NT2/D1 (cell line): Measurements from ENCODE around the gene ZFHX3.

ENCODE experiments used
- DNase-seq: peaks from one replicate; pipeline ENCODE4 v3.0.0-alpha.2; 2011; ENCODE audit warnings: low read depth, low spot score
- H3K27me3 ChIP-seq: 2 replicates; pipeline ENCODE4 v1.6.0; 2011; ENCODE audit warnings: mild to moderate bottlenecking; ENCODE audit not compliant: insufficient read length, insufficient read depth
- H3K36me3 ChIP-seq: 2 replicates; pipeline ENCODE4 v1.6.1; 2011; ENCODE audit warnings: mild to moderate bottlenecking, low read length, mixed read lengths; ENCODE audit not compliant: insufficient read depth, insufficient read length
- H3K4me1 ChIP-seq: 2 replicates; pipeline ENCODE4 v1.5.1; 2011; ENCODE audit not compliant: insufficient read depth, insufficient read length
- H3K4me3 ChIP-seq: 2 replicates; pipeline ENCODE4 v1.5.1; 2011; ENCODE audit warnings: low read depth; ENCODE audit not compliant: insufficient read length
- H3K9ac ChIP-seq: 2 replicates; pipeline ENCODE4 v1.6.0; 2011; ENCODE audit warnings: low read depth; ENCODE audit not compliant: insufficient read length
- H3K9me3 ChIP-seq: 2 replicates; pipeline ENCODE4 v1.5.1; 2011; ENCODE audit warnings: mild to moderate bottlenecking, low read length; ENCODE audit not compliant: insufficient read depth
- SUZ12 ChIP-seq: IDR thresholded peaks from 2 replicates; pipeline ENCODE4 v1.6.1; 2011; ENCODE audit not compliant: insufficient read length, insufficient read depth; ENCODE audit errors: extremely low read depth
- YY1 ChIP-seq: IDR thresholded peaks from 2 replicates; pipeline ENCODE4 v1.6.1; 2011; ENCODE audit not compliant: insufficient read length, insufficient read depth
- ZNF274 ChIP-seq: IDR thresholded peaks from 2 replicates; pipeline ENCODE4 v1.6.1; 2011; ENCODE audit warnings: mild to moderate bottlenecking, low read depth, low read length

Gene ZFHX3

DNA sequence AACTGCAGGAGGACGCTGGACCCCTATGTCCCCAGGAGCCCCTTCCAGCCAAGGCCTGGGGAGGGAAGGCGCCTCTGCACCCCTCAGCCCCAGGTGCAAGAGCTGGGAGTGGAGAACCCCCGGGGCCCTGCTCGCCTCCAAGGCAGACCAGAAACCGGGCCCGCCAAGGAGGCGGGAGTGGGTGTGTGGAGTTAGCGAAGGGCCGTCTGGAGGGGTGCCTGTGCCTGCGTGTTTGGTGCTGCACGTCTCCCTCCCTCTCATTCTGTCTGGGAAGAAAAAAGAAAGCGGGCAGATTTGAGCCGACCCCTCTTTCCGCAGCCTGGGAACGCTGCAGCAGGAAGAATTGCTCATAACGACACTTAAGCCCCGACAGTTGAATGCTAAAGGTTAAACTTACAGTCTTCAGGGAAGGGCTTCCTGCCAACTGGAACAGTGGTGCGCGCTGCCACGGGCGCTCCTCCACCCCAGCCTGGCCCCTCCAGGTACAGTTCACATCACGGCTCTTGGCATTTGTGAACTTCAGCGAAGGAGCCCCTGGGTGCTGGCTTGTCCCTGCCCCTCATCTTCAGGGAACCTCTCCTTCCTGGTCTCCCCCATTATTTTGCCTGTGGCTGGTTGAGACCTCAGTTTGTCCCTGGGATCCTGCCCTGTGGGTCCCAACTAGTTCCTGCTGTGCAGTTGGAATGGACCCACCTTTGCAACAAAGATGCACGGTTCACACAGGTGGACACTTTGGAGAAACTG lies 19.2 kb upstream of the ZFHX3 start:
- DNase-seq = no peak
- TF ChIP-seq SUZ12 = peak; percentile 89
- TF ChIP-seq ZNF274 = no peak
- no peak for TF ChIP-seq YY1
- Histone ChIP-seq H3K4me3 (peak overlapping the region; percentile 19), H3K27me3 (peaks cover 90% of the 10 kb centered on the region), H3K36me3 (no peaks in the 10 kb centered on the region), H3K9me3 (no peaks in the 10 kb centered on the region), H3K9ac (peak overlapping the region; percentile 51), H3K4me1 (peaks cover 32% of the 10 kb centered on the region)

GRCh38 chr16:73066331-73066926 lies 18.5 kb upstream of the ZFHX3 start:
- Histone ChIP-seq H3K36me3 (no peaks in the 10 kb centered on the region), H3K27me3 (peaks cover 91% of the 10 kb centered on the region), H3K9ac (peak overlapping the region; percentile 51), H3K4me1 (peaks cover 29% of the 10 kb centered on the region), H3K4me3 (peak overlapping the region; percentile 27), H3K9me3 (no peaks in the 10 kb centered on the region)
- TF ChIP-seq SUZ12 (peak; percentile 95), YY1 (no peak)
- DNase-seq = no peak

DNA sequence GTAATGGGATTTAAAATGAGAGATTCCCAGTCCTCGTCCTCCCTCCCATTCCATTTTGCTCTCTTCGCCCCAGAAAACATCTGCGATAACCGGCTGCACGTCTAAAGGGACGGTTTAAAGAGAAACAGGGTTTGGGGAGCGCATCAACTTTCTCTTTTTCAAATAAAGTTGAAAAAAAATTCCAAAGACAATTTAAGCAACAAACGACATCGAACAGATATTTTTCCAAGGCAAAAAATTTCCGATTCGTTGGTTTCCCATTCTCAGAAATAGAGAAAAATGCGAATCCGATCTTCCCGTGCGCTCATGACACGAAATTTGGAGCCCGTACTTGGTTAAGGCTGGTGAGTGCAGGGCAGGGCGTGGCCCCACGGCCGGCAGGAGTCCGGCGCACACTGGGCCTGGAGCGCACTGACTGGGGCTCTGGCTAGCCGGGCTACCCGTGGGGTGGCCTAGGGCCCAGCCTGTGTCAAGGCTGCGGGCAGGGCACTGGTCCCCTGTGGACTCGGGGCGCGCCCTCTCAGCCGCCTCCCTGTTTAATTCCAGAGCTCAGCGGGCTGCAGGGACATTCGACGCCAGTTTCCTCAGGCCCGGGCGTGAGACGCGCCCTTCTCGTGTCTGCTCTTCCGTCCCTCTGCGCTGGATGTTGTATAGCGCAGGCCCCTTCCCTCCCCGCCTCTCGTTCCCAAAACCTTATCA lies 17.9 kb upstream of the ZFHX3 start:
- no peak for DNase-seq
- no peak for TF ChIP-seq YY1
- TF ChIP-seq ZNF274 = no peak
- no peak for TF ChIP-seq SUZ12
- Histone ChIP-seq H3K9ac (no peak overlapping the region), H3K36me3 (no peaks in the 10 kb centered on the region), H3K4me3 (peak overlapping the region; percentile 27), H3K9me3 (no peaks in the 10 kb centered on the region), H3K4me1 (peaks cover 27% of the 10 kb centered on the region), H3K27me3 (peaks cover 97% of the 10 kb centered on the region)

GRCh38 chr16:73064994-73065545 lies 17.1 kb upstream of the ZFHX3 start:
- TF ChIP-seq YY1 = no peak
- TF ChIP-seq ZNF274 = no peak
- no peaks in the 10 kb centered on the region for H3K9me3 ChIP-seq
- peaks cover 27% of the 10 kb centered on the region for H3K4me1 ChIP-seq
- DNase-seq = no peak
- peaks cover 100% of the 10 kb centered on the region for H3K27me3 ChIP-seq
- H3K9ac ChIP-seq = no peak overlapping the region
- H3K36me3 ChIP-seq = no peaks in the 10 kb centered on the region
- no peak overlapping the region for H3K4me3 ChIP-seq

GRCh38 chr16:73064212-73064993 lies 16.5 kb upstream of the ZFHX3 start:
- TF ChIP-seq YY1 (no peak), ZNF274 (no peak), SUZ12 (no peak)
- H3K9me3 ChIP-seq = no peaks in the 10 kb centered on the region
- no peak overlapping the region for H3K9ac ChIP-seq
- peaks cover 100% of the 10 kb centered on the region for H3K27me3 ChIP-seq
- no peak overlapping the region for H3K4me3 ChIP-seq
- H3K36me3 ChIP-seq = no peaks in the 10 kb centered on the region
- peaks cover 27% of the 10 kb centered on the region for H3K4me1 ChIP-seq
- no peak for DNase-seq

DNA sequence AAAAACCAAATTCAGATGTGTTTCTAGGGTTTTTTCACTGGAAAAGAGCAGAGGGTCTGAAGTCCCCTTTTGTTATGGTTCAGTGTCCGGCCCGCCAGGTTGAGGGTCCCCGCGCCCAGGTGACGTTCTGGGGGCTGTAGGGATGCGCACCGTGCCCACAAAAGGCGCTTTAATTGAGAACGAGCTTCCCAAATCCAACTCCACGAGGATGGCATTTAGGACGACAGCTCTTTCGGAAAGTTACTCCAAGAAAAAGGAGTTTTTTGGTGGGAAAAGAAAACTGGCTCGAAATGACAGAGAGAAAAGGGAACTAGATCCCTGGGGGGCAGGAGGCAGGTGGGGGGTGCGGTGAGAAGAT lies 15.9 kb upstream of the ZFHX3 start:
- Histone ChIP-seq H3K9me3 (no peaks in the 10 kb centered on the region), H3K9ac (no peak overlapping the region), H3K4me1 (peaks cover 27% of the 10 kb centered on the region), H3K27me3 (peaks cover 99% of the 10 kb centered on the region), H3K36me3 (no peaks in the 10 kb centered on the region), H3K4me3 (no peak overlapping the region)
- TF ChIP-seq ZNF274 (no peak), SUZ12 (no peak), YY1 (no peak)
- no peak for DNase-seq
